HG03196 (cell line): ENCODE results near the gene ZFYVE9.
"Not testable (repeated sequence)": the region's sequence is repeated elsewhere in the genome, so short reads cannot be mapped to it uniquely, and the experiment has no call there.

Experiments used
- ATAC-seq: cut with Tn5 transposase; IDR thresholded peaks from one replicate; pipeline ENCODE4 v1.9.1; 2021; ENCODE audit not compliant: unreplicated experiment

Gene ZFYVE9

DNA sequence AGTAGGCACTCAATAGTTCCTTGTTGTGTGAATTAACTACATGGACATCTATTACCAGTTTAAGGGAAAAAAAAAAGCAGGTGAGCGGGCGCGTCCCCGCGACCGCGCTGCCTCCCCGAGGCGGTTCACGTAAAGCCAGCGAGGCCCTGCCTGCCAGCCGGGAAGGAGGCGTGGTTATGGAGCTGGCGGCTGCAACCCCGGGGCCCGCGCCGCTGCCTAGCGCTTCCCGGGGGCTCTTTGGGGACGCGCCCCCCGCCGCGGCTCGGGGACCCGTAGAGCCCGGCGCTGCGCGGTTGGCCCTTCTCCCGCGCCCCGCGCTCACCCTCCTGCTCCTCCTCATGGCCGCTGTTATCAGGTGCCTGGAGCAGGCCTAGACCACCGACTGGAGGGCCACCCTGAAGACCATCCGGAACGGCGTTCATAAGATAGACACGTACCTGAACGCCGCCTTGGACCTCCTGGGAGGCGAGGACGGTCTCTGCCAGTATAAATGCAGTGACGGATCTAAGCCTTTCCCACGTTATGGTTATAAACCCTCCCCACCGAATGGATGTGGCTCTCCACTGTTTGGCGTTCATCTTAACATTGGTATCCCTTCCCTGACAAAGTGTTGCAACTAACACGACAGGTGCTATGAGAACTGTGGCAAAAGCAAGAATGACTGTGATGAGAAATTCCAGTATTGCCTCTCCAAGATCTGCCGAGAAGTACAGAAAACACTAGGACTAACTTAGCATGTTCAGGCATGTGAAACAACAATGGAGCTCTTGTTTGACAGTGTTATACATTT is 226.7 kb downstream of the ZFYVE9 start:
- ATAC-seq: no peak

DNA sequence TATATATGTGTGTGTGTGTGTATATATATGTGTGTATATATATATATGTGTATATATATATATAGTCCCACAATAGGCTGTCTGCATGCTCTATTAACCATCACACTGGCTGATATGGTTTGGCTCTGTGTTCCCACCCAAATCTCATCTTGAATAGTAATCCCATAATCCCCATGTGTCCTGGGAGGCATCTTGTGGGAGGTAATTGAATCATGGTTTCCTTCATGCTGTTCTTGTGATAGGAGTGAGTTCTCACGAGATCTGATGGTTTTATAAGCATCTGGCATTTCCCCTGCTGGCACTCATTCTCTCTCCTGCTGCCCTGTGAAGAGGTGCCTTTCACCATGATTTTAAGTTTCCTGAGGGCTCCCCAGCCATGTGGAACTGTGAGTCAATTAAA is 228.0 kb downstream of the ZFYVE9 start:
- not testable (repeated sequence) for ATAC-seq

DNA sequence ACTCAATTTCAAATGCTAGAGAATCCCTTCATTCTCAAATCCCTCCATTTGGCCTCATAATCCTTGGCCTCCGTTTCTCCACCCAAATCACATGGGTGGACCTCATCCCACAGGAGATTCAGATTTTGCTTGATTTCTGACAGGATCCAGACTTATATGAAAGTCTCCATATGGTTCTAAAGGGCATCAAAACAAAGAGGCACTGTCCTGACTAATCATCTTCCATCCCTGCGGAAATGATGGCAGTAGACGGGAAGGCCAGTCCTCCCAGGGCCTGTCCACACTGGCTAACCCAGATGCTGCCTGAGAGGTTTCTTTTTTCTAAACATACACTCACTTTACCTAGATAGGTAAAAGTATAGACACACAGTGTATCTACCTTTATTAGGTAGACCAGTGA is 243.5 kb downstream of the ZFYVE9 start:
- ATAC-seq: no peak

- no peak for ATAC-seq
These were observed 244.6 kb downstream of the ZFYVE9 start for GRCh38 chr1:52386458-52386857.

- ATAC-seq: no peak
These were observed 251.3 kb downstream of the ZFYVE9 start for GRCh38 chr1:52393174-52393573.
